ENCODE data around the gene FGD6.
"Not testable (repeated sequence)": the region's sequence is repeated elsewhere in the genome, so short reads cannot be mapped to it uniquely, and the experiment has no call there.

FGD6 gene

GRCh38 chr12:95173392-95174251, 43.6 kb downstream of the FGD6 start:
- no peak for DNase-seq

- no peak for DNase-seq
Observed at GRCh38 chr12:95169368-95169767, 47.9 kb downstream of the FGD6 start.

- no peak for DNase-seq
Observed at GRCh38 chr12:95168746-95169145, 48.5 kb downstream of the FGD6 start.

- DNase-seq, result no peak
Observed at GRCh38 chr12:95164656-95165055, 52.6 kb downstream of the FGD6 start.

- DNase-seq, result no peak
Observed at GRCh38 chr12:95158919-95159318, 58.3 kb downstream of the FGD6 start.

GRCh38 chr12:95151821-95152220, 65.4 kb downstream of the FGD6 start:
- DNase-seq, result no peak

- DNase-seq, result no peak
Observed at GRCh38 chr12:95151406-95151805, 65.9 kb downstream of the FGD6 start.

- DNase-seq, result no peak
Observed at GRCh38 chr12:95150501-95150900, 66.8 kb downstream of the FGD6 start.

- DNase-seq, result no peak
Observed at GRCh38 chr12:95147866-95148265, 69.4 kb downstream of the FGD6 start.

- DNase-seq, result no peak
Observed at GRCh38 chr12:95146769-95147168, 70.5 kb downstream of the FGD6 start.

- no peak for DNase-seq
Observed at GRCh38 chr12:95143621-95144205, 73.6 kb downstream of the FGD6 start.

GRCh38 chr12:95142431-95143151, 74.7 kb downstream of the FGD6 start:
- DNase-seq, result no peak

- no peak for DNase-seq
Observed at GRCh38 chr12:95141310-95141709, 76.0 kb downstream of the FGD6 start.

- DNase-seq, result not testable (repeated sequence)
Observed at GRCh38 chr12:95138031-95138430, 79.2 kb downstream of the FGD6 start.

GRCh38 chr12:95136598-95136997, 80.7 kb downstream of the FGD6 start:
- DNase-seq, result no peak

GRCh38 chr12:95134085-95134484, 83.2 kb downstream of the FGD6 start:
- no peak for DNase-seq

- DNase-seq, result no peak
Observed at GRCh38 chr12:95131589-95132340, 85.5 kb downstream of the FGD6 start.

GRCh38 chr12:95130096-95130495, 87.2 kb downstream of the FGD6 start:
- DNase-seq, result no peak

- DNase-seq, result no peak
Observed at GRCh38 chr12:95129115-95129514, 88.2 kb downstream of the FGD6 start.

GRCh38 chr12:95126736-95127135, 90.5 kb downstream of the FGD6 start:
- DNase-seq, result no peak

GRCh38 chr12:95126076-95126475, 91.2 kb downstream of the FGD6 start:
- no peak for DNase-seq

- DNase-seq, result no peak
Observed at GRCh38 chr12:95124106-95124505, 93.2 kb downstream of the FGD6 start.

- DNase-seq, result no peak
Observed at GRCh38 chr12:95118788-95119179, 98.5 kb downstream of the FGD6 start.
